ENCODE results near the gene UGT1A8.

UGT1A8 gene

DNA sequence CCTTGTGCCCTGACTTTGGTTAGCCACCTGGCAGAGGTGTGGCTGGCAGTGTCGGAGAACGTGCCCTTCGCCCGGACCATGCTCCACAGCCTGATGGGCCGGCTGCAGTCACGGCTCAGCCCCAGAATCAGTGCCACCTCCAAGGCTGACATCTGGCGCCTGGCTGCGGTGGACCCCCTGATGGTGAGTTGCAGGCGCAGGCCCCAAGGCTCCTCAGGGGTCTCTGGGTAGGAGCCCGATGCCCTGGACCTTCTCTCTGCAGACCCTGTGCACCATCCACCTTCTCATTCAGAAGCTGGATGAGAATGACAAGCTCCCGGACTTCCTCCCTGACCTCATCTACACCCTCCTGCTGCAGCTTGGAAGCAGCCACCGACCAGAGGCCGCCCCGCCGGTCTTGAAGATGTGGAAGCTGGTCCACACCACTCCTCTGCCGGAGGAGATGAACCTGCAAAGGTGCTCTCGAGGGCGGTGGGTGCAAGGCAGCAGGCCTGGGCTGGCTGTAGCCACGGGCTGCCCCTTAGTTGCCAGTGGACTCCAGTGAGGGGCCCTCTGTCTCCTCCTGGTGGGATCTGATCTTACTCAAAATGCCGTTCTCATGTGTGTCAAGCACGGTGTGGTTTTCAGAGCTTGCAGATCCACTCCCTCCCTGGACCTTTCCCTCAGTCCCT, 204.8 kb downstream of the UGT1A8 start:
- TF ChIP-seq, protein P1, sequence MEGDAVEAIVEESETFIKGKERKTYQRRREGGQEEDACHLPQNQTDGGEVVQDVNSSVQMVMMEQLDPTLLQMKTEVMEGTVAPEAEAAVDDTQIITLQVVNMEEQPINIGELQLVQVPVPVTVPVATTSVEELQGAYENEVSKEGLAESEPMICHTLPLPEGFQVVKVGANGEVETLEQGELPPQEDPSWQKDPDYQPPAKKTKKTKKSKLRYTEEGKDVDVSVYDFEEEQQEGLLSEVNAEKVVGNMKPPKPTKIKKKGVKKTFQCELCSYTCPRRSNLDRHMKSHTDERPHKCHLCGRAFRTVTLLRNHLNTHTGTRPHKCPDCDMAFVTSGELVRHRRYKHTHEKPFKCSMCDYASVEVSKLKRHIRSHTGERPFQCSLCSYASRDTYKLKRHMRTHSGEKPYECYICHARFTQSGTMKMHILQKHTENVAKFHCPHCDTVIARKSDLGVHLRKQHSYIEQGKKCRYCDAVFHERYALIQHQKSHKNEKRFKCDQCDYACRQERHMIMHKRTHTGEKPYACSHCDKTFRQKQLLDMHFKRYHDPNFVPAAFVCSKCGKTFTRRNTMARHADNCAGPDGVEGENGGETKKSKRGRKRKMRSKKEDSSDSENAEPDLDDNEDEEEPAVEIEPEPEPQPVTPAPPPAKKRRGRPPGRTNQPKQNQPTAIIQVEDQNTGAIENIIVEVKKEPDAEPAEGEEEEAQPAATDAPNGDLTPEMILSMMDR (IDR thresholded peaks at IDR 0.05; ENCODE audit: low read depth, low read length): no peak
- no peak for DNase-seq (ENCODE audit: extremely low read depth, low read depth)

All from AG09319 (cell line).